ENCODE measurements around the gene PAQR4.

GRCh38 chr16:2970563-2970962 is 1.4 kb downstream of the PAQR4 start:
- TF ChIP-seq ZNF311 (tag by site-specific recombination; IDR thresholded peaks at IDR 0.05; ENCODE audit: borderline replicate concordance) (no peak), CTCF (tag by site-specific recombination; IDR thresholded peaks at IDR 0.05) (no peak), TCF7L2 (IDR thresholded peaks at IDR 0.05; ENCODE audit: borderline replicate concordance, low read depth, low read length) (no peak), PATZ1 (tag by site-specific recombination; IDR thresholded peaks at IDR 0.05) (no peak), PBX3 (CRISPR knock-in tag; IDR thresholded peaks at IDR 0.05) (no peak), KLF16 (tag by site-specific recombination; IDR thresholded peaks at IDR 0.05) (no peak), ZNF211 (tag by site-specific recombination; IDR thresholded peaks at IDR 0.05; ENCODE audit: low read depth) (no peak), ZNF664 (tag by site-specific recombination; IDR thresholded peaks at IDR 0.05) (no peak), ZNF510 (tag by site-specific recombination; IDR thresholded peaks at IDR 0.05; ENCODE audit: insufficient replicate concordance) (no peak), ZNF24 (tag by site-specific recombination; IDR thresholded peaks at IDR 0.05) (no peak)

Data from HEK293 (cell line).